Activated naive CD8-positive, alpha-beta T cell treated with anti-CD3 and anti-CD28 coated beads, Interleukin-2, amount 50 U/mL, for 16 hours (primary cell): Measurements from ENCODE around the gene UXS1.
"Not testable (repeated sequence)": the region's sequence is repeated elsewhere in the genome, so short reads cannot be mapped to it uniquely, and the experiment has no call there.

ENCODE experiments used
- DNase-seq: peaks from one replicate; pipeline ENCODE4 v3.0.0-alpha.2; 2020; ENCODE audit warnings: low read depth, low spot score

Gene UXS1

DNA sequence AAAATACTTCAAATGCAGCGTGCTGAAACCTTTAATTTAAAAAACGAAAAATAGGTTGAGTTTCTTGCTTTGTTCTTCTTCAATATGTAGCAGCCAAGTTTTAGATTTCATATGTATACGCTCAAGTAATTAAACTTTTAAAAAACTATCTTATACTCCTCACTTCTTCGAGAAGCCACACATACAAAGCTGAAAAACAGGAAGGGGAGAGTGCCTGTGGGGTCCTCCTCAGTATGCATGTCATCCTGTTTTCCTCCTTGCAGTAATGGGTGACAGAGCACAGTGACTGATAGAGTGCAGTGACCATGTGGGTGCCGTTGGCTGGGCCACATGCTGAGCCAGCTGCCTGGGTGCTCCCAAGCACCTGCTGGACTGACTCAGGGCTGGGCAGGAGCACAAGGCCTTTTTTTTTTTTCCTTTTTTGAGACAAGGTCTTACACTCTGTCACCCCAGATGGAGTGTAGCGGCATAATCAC lies 33.3 kb downstream of the UXS1 start:
- DNase-seq = no peak

DNA sequence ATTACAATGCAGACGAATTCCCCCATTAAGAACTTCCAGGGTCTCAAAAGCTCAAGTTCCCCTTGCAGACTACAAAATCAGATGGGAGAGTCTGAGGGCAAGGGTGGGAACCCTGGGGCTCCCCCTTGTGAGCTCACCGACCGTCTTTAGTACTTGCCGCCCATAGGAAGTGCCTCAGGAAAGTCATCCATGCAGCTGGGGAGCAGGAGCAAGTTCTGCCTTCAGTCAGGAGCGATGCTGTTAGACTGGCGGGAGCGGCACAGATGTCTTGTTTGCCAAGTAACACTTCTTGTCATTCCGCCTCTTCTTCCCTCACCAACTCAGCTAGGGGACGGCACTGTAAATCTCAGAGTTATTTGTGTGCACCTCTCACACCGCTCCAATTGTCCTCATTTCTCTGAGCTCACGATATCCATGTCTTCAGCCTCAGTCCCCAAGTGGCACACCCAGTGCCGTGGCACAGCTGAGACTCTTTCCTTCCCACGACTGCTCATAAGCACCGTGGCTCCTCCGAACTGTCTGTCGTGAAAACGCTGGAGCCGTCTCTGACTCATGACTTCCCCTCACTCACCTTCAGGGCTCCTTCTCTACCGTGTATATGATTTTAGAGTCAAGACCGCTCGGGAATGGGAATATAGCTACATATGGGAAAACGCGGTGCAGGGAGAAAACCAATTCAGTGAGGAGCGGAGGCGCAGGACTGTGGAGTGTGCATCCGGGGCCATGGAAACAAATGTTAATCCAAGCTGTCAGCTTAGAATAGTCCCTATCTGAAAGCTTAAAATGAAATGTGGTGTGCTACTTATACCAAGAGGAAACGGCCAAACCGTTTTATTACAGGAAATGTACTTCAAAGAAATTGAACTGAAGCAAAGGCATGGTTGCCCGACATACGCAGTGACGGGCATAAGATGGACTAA lies 34.0 kb downstream of the UXS1 start:
- DNase-seq = no peak

DNA sequence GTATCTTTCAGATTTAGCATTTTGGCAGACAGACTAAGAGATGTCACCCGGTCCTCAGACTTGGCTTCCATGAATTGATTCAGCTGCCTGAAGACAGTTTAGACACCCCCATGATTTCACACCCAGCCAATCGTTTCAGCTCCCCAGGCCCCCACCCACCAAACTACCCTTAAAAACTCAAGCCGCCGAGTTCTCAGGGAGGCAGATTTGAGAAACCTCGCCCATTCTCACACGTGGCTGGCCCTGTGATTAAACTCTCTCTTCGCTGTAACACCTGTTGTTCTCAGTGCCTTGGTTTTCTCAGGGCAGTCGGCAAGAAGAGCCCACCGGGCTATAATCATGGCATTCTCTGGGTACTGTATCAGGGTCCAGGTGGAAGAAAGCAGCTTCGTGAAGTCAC lies 35.2 kb downstream of the UXS1 start:
- DNase-seq = no peak

DNA sequence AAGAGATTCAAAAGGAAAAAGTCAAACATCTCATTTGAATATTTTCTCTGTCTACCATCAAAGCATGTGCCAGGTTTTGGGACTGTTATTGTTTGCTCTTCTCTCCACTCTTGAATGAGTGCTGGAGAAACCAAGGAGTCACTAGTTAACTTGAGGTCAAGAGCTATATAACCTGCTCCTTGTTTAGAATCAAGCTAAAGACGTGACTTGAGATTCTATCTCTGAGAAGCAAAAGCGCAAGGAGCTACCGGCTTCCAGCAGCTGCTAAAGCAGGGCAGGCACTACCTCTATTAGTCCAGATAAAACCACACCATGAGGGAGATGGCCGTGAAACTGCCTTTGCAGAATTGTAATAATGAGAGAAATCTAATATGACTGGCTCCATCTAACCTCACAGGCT lies 36.0 kb downstream of the UXS1 start:
- DNase-seq = no peak

DNA sequence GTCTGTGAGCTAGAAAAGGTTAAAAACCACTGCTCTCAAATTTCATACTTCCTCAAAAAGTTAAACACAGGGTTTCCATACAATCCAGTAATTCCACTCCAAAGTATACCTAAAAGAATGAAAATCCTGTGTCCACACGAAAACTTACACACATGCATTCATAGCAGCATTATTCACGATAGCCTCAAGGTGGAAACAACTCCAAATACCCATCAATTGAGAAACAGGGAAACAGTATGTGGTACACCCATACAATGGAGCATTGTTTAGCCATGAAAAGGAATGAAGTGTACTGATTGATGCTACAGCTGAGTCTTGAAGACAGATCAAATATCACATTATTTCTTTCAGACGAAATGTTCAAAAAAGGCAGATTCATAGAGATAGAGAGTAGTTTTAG lies 36.7 kb downstream of the UXS1 start:
- no peak for DNase-seq

DNA sequence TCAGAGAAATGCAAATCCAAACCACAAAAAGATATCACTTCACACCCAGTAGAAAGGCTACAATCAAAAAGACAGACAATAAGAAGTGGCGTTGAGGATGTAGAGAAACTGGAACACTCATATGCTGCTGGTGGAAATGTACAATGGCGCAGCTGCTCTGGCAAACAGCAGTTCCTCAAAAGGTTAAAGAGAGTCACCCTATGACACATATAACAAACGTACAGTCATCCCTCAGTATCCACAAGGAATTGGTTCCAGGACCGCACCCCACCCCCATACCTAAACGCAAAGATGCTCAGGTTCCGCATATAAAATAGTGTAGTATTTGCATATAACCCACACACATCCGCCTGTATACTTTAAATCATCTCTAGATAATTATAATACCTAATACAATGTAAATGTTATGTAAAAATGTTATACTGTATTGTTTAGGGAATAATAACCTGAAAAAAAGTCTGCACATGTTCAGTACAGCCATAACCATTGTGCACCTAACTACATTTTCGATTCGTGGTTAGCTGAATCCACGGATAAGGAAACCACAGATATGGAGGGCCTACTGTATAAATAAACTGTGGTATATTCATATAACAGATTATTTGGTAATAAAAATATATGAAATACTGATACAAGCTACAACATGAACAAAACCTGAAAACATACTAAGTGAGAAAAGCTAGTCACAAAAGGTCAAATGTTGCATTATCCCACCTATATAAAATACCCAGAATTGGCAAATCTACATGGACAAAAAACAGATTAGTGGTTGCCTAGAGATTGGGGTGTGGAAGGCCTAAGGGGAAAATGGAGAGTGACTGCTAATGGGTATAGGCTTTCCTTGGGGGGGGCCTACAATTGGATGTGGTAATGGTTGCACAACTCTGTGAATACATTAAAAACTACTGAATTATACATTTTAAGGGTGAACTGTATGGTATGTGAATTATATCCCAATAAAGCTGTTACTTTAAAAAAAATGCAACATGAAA lies 37.5 kb downstream of the UXS1 start:
- no peak for DNase-seq

DNA sequence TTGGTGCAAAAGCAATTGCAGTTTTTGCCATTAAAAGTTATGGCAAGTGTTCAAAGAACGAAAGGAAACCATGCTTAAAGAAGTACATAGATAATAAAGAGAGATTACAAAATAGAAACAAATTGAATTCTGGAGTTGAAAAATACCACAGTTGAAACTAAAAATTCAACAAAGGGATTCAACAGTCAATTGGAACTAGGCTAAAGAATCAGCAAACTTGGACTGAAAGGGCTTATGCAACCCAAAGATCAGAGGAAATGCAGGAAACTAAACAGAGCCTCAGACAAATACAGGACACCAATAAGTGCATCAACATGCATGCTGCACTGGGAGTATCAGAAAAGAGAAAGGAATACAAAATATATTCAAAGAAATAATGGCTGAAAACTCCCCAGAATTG lies 40.3 kb downstream of the UXS1 start:
- no peak for DNase-seq

DNA sequence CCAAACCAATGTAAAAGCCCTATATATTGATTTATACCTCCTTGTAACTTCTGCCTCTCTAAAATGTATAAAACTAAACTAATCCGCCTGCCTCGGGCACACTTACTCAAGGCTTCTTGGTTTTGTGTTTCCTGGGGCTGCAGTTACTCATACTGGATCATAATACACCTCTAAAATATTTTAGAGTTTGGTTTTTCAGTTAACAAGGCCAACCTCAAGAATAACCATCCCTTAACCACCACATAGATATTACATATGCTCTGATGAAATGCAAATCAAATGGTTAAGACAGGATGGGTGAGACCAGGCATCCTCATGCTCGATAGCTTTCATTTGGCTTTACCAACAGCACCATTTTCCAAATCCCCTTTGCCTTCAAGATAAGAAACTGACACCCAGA lies 46.4 kb downstream of the UXS1 start:
- DNase-seq = no peak

DNA sequence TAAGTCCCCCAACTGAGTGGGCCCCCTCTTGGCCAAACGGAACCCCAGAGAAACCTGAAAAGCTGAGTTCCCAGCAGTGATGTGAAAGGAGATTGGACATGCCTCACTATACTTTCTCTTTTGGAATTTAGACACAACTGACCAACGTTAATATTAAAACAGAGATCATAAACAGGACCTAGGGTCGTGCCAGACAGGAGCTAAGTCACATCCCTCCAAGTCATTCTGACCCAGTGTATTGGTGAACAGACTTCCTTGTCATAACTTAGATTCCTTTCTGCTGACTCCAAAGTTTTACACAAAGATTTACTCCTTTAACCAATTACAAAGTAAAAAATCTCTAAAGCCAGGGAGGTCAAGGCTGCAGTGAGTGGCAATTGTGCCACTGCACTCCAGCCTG lies 46.9 kb downstream of the UXS1 start:
- no peak for DNase-seq

DNA sequence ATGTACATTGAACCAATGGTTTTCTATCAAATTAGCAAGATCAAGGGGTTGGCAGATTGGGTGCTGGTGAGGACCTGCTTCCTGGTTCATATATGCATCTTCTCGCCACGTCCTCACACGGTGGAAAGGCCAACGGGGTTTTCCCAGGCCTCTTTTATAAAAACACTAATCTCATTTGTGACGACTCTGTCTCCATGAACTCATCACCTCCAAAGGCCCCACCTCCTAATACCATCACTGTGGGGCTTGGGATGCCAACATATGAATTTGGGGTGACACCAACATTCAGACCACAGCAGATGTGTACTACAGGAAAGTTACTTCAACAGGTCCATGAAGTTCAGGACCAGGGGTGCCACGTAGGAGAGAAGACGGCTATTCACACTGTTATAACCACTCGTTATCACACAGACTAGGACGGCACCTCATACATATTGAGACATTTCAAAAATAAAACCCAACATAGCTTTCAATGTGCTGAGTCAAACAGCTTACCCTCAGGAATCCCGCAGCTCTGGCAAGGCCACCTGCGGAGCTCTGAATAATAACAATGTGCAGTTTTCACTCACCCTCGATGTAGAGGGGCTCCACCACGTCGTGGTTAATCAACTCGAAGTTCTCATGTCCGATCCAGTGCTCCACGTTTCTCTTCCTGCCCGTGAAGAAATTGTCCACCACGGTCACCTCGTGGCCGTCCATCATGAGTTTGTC lies 49.3 kb downstream of the UXS1 start:
- no peak for DNase-seq

DNA sequence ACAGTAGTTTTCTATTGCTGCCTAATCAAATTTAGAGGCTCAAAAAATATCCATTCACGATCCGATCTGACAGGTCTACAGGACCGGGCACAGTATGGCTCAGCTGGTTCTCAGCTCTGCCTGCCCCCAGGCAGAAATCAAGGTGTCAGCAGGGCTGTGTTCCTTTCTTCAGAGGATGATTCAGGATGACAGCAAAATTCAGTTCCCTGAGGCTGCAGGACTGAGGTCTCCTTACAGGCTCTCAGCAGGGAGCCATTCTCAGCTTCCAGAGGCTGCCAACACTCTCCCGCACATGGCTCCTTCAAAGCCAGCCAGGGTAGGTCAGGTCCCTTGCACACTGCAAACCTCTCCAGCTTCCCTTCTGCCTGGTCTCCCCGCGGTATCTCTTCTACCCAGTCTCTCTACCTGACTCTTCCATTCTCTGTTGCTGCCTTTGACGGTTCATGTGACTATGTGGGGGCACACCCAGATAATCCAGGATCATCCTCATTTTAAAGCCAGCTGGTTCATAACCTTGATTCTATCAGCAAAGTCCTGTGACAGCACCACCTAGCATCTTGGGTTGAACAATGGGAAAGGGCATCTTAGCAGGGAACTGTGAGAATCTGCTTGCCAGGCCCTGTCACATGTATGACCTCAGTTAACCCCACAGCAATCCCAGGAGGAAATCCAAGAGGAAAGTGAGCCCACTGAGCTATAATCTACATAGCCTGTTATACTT lies 50.4 kb downstream of the UXS1 start:
- no peak for DNase-seq

DNA sequence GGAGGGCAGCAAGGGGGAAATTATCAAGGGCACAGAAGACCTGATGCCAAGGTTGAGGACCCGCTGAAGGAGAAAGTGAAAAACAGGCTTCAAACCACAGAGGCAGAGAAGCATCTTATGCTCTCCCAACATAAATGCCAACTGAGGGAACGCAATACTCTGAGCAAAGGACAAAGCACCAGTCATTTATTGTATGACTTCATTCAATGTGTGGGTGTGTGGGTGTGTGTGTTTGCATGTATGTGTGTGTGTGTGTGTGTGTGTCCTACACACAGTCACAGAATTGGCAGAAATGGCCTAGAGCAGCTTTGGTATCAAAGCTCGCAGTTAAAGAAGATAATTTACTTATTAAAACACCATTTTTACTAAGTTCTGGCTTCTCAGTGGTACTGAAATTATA lies 51.4 kb downstream of the UXS1 start:
- DNase-seq = no peak

DNA sequence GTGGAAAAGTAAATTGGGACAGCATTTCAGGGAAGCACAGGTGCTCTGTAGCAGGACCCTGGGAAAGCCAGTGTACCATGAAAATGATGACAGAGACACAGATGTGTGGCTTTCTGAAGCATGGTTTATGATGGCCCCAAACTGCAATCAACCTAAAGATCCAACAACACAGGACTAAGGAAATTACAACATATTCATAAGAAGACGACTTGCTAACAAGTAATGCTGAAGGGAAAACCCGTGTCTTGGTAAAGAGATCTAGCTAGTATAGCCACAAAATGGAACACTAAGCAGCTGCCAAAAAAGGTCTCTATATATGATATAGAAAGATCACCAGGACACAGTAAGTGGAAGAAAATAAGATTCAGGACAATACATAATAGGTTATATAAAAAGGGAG lies 53.2 kb downstream of the UXS1 start:
- no peak for DNase-seq

DNA sequence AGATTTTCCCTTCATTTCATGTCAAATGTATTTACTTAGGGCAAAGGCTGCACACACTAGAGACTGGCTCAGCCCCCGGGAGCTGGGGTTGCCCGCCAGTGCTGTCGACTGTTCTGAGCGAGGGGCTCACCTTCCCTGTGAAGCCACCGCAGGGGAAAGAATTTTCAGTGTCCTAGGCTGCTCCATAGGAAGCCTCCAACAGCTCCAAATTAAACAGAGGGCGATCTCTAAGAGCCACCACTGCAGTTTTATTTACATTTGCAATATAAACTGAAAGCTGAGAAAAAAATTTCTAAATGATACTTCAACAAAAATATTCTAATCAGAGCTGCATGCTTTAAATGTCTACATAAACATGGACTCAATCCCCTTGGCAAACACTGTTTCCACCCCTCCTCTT lies 54.0 kb downstream of the UXS1 start:
- no peak for DNase-seq

DNA sequence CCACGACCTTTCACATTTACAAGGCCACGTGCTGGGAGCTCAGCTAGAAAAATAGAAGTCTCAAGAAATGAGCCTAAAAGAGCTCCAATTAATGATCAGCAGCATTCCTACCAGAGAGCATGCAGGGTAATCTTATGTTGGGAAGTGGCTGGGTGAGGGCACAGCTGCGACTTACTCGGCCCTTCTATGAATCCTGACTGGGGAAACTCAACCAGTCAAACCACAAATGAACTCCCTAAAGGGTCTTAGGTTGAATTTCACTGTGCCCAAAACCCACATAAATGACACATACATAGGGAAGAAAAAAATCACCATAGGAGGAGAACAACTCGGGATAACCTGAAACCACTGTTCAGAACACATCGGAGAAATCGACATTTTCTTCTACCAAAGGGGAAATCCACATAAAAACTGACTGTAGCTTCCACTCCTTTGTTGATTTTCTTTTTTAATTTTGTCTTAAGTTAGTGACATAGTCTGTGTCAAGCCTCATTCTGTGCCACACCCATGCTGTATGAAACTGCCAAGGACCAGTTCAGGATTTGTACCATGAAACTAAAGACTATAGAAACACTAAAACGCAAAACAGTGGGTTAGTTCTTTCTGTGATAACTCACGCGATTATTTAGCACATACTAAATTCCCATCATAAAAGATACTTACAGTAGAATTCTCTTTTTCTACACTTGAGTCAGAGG lies 54.7 kb downstream of the UXS1 start:
- DNase-seq = no peak

DNA sequence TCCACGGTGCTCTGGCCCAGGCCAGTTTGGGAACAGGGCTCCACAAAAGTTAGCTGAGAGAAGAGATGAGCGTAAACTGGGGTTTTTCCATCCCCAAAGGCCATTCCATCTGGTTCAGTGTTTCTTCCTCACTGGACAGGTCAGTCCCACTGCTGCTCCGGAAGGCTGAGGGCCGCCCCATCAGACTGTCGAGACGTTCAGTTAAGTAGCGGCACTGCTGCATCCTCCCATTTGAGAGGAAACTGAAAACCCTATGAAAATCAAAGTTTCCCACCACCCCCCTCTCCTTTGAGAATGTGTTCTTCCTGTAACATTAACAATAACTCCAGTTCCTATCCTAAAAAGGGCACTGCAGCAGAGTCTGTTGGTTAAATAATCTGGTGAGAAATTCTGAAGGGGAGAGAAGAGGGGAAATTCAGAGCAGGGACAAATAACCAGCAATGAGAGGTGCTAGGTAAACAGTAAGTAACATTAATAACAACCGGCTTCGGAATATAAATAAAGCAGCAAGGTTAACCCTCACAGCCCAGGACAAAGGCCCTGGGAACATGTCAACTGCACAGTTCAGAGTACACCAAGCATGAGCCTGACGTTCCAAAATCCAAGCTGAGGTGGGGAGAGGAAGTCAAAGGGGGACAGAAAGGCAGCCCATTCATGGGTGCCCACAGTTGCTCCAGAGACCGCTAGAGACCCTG lies 55.4 kb downstream of the UXS1 start:
- DNase-seq = no peak

DNA sequence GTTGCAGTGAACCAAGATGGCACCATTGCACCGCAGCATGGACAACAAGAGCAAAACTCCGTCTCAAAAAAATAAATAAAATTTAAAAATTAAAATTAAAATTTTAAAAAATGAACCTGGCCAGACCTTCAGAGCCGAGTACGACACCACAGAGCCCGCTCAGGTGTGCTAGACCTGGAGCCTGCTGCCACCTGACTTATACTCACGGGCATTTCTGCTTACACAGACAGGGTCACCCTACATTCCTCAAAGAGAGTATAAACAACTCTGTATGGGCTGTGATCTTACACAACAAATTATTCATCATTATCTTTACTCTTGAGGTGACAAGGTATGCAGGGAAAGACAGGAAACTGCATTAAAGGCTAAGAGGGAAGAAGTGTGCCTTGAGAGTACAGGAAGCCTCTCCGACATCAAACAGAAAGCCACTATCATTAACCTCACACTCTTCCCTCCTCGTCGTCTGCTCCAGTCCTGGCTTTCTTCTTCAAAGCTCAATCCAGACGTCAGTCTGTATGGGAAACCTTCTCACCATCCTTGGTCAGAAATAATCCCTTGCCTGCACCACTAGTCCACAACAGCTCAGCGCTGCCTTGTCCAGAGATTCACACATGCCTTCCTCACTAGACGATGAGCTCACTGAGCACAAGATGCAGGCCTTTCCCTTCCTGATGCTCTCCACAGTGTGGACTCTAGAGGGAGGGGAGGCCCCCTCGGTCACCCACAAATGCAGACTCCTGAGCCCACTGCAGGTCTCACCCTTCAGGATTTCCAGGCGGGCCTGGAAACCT lies 56.2 kb downstream of the UXS1 start:
- no peak for DNase-seq

DNA sequence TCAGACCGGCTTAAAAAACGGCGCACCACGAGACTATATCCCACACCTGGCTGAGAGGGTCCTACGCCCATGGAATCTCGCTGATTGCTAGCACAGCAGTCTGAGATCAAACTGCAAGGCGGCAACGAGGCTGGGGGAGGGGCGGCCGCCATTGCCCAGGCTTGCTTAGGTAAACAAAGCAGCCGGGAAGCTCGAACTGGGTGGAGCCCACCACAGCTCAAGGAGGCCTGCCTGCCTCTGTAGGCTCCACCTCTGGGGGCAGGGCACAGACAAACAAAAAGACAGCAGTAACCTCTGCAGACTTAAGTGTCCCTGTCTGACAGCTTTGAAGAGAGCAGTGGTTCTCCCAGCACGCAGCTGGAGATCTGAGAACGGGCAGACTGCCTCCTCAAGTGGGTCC lies 62.9 kb downstream of the UXS1 start:
- not testable (repeated sequence) for DNase-seq
